Lower leg skin (tissue), 3 donors: ENCODE data around the gene ADORA1.

Source experiments
- POLR2A ChIP-seq, 2 donors: fragments of 450-650 bp; IDR thresholded peaks; one replicate each; pipeline ENCODE4 v1.6.1; 2016 to 2017; ENCODE audit warnings: antibody characterized with exemption in 2 of 2, mild to moderate bottlenecking in 1 of 2, moderate library complexity in 1 of 2
- TF ChIP-seq, protein P1 (sequence below), 3 donors: fragments of 450-650 bp; IDR thresholded peaks; one replicate each; pipeline ENCODE4 v1.5.1; 2016; ENCODE audit warnings: antibody characterized with exemption in 3 of 3, mild to moderate bottlenecking in 3 of 3, moderate library complexity in 2 of 3

DNA sequence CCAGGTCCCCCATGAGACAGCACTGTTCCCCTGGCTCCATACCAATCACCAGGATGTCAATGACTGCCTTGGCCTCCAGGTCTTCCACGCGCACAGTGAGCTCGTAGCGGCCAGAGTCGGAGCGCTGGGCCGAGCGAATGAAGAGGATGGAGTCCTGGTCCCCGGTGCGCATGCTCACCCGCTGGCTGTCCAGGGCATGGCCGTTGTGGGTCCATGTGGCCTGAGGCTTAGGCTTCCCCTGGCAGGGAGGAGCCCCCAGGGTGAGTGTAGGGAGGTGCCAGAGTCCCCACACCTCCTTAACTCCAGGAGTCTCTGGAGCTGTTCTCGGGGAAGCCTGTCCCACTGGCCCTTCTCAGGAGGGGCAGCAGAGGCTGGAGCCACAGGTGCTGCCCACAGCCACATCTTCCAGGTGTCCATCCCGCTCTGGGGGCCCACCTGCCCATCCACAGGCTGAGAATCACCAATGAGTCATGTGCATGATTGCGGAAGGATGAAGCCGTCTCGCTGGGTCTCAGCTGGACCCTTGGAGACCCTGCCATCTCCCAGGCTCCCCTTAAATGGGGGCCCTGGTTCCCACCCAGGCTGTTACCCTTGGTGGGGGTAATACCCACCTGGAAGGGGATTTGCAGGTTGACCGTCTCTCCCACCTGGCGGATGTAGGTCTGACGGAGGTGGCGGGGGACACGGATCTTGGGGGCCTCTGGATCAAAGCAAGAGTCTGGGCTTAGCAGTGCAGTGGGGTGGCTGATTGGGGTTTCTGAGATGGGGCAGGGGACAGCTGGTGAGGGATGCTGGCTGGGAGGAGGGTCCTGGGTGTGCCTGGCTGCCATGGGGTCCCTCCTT is 44.0 kb downstream of the ADORA1 start:
- TF ChIP-seq, protein P1, sequence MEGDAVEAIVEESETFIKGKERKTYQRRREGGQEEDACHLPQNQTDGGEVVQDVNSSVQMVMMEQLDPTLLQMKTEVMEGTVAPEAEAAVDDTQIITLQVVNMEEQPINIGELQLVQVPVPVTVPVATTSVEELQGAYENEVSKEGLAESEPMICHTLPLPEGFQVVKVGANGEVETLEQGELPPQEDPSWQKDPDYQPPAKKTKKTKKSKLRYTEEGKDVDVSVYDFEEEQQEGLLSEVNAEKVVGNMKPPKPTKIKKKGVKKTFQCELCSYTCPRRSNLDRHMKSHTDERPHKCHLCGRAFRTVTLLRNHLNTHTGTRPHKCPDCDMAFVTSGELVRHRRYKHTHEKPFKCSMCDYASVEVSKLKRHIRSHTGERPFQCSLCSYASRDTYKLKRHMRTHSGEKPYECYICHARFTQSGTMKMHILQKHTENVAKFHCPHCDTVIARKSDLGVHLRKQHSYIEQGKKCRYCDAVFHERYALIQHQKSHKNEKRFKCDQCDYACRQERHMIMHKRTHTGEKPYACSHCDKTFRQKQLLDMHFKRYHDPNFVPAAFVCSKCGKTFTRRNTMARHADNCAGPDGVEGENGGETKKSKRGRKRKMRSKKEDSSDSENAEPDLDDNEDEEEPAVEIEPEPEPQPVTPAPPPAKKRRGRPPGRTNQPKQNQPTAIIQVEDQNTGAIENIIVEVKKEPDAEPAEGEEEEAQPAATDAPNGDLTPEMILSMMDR (IDR thresholded peaks at IDR 0.05) = no peak
- no peak for TF ChIP-seq POLR2A (IDR thresholded peaks at IDR 0.05)
